Measurements from ENCODE around the gene SBK3.
"Not testable (repeated sequence)": the region's sequence is repeated elsewhere in the genome, so short reads cannot be mapped to it uniquely, and the experiment has no call there.

The SBK3 gene

DNA sequence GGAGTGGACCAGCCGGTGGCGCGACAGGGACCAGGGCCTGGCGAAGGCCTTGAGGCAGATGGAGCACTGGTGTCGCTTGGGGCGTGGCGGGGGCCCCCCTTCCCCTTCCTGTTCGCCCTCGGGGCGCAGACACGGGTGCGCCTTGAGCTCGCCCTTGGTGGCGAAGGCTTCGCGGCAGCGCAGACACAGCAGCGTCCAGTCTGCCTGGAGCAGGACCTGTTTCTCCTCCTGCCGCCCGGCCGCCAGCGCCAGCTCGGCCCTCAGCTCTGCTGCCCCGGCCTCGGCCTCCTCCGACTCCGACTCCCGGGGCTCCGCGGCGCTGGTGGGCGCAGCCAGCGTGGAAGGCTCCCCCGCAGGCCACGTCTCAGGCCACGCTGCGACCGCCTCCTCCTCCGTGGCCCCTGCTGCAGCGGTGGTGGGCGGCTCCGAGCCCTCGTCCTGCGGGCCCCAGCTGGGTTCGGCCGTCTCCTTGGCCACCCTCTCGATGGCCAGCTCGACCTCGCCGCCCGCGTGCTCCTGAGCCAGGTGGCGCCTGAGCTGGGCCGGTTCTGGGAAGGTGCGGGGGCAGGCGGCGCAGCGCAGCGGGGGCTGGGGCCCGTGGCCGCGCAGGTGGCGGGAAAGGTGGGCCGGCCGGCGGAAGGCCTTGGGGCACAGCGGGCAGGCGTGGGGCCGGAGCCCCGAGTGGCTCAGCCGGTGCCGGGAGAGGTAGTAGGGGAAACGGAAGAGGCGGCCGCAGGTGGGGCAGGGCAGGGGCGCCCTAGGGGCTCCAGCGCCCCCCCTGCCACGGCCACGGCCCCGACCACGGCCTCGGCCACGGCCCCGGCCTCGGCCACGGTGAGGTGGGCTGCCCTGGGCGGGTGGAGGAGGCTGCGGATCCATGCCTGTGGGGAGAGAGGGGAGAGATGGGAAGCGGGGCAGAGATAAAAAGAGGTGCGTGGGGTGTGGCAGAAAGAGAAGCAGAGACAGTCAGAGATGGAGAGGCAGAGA, 33.7 kb upstream of the SBK3 start:
- Histone ChIP-seq H3K9me2 (replicated peaks; ENCODE audit: insufficient read depth, low read length) (no peaks in the 10 kb centered on the region), H3K79me2 (ENCODE audit: low read length) (no peaks in the 10 kb centered on the region), H3K36me3 (replicated peaks; ENCODE audit: insufficient read depth, low read length) (no peaks in the 10 kb centered on the region), H3F3A (ENCODE audit: insufficient read depth, low read length) (no peaks in the 10 kb centered on the region), H3K27me3 (replicated peaks; ENCODE audit: insufficient read depth, low read length) (peaks cover 52% of the 10 kb centered on the region), H2AFZ (ENCODE audit: low read length) (no peak overlapping the region), H3K4me2 (ENCODE audit: low read depth, low read length) (no peak overlapping the region), H3K9me3 (replicated peaks; ENCODE audit: insufficient read depth, low read length) (no peaks in the 10 kb centered on the region), H4K20me1 (ENCODE audit: insufficient read depth, low read length) (no peaks in the 10 kb centered on the region), H3K27ac (ENCODE audit: low read length) (no peak overlapping the region), H3K4me3 (ENCODE audit: low read length) (no peak overlapping the region), H3K4me1 (ENCODE audit: low read length) (no peaks in the 10 kb centered on the region), H3K9ac (ENCODE audit: low read length) (no peak overlapping the region)
- TF ChIP-seq EZH2phosphoT487 (IDR thresholded peaks at IDR 0.05; ENCODE audit: low read length) = no peak
- TF ChIP-seq, protein P1, sequence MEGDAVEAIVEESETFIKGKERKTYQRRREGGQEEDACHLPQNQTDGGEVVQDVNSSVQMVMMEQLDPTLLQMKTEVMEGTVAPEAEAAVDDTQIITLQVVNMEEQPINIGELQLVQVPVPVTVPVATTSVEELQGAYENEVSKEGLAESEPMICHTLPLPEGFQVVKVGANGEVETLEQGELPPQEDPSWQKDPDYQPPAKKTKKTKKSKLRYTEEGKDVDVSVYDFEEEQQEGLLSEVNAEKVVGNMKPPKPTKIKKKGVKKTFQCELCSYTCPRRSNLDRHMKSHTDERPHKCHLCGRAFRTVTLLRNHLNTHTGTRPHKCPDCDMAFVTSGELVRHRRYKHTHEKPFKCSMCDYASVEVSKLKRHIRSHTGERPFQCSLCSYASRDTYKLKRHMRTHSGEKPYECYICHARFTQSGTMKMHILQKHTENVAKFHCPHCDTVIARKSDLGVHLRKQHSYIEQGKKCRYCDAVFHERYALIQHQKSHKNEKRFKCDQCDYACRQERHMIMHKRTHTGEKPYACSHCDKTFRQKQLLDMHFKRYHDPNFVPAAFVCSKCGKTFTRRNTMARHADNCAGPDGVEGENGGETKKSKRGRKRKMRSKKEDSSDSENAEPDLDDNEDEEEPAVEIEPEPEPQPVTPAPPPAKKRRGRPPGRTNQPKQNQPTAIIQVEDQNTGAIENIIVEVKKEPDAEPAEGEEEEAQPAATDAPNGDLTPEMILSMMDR (IDR thresholded peaks at IDR 0.05; ENCODE audit: low read length) = no peak
- no peak for DNase-seq

DNA sequence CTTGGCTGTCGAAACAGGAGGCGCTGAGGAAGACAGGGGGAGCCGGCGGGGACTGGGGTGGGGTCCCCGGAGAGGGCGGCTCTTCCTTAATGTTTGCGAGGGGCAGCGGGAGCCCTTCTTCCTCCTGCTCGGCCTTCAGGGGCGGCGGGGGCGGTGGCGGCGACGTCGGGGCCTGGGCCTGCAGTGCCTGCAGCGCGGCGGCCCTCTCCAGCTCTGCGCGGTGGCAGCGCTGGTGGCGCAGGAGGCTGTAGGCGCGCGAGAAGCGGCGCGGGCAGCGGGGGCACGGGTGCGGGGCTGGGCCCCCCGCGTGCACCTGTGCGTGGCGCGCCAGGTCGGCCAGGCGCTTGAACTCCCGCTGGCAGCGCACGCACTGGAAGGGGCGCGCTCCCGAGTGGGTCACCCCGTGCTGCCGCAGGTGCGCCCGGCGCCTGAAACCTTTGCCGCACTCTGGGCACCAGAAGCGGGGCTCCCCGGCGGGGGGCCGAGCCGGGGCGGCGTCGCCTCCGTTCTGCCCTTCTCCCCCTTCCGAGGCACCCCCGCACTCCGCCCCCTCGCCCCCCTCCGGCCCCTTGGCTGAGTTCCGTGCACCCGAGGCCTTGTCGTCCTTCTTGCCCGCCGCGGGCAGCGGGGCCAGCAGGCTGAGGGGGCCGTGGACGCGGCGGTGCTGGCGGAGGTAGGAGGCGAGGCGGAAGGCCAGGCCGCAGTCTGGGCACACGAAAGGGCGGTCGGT, 32.9 kb upstream of the SBK3 start:
- Histone ChIP-seq H3K36me3 (replicated peaks; ENCODE audit: insufficient read depth, low read length) (no peaks in the 10 kb centered on the region), H3K9me2 (replicated peaks; ENCODE audit: insufficient read depth, low read length) (no peaks in the 10 kb centered on the region)
- no peak for DNase-seq

DNA sequence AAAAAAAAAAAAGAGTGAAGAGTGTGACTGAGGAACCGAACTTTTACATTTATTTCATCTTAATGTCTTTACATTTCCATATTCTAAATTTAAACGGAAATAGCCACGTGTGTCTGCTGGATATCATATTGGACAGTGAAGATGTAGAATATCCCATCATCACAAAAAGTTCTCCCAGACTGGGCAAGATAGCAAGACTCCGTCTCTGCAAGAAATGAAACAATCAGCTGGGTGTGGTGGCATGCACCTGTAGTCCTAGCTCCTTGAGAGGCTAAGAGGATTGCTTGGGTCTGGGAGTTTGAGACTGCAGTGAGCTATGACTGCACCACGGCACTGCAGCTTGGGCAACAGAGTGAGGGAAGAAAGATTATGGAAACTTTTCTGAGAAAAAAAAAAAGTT, 31.4 kb upstream of the SBK3 start:
- no peaks in the 10 kb centered on the region for H3K9me2 ChIP-seq (replicated peaks; ENCODE audit: insufficient read depth, low read length)
- no peak overlapping the region for H3K4me2 ChIP-seq (ENCODE audit: low read depth, low read length)
- no peaks in the 10 kb centered on the region for H3K79me2 ChIP-seq (ENCODE audit: low read length)
- H3K9me3 ChIP-seq (replicated peaks; ENCODE audit: insufficient read depth, low read length) = no peaks in the 10 kb centered on the region
- peaks cover 54% of the 10 kb centered on the region for H3K27me3 ChIP-seq (replicated peaks; ENCODE audit: insufficient read depth, low read length)
- H3K27ac ChIP-seq (ENCODE audit: low read length) = no peak overlapping the region
- DNase-seq = no peak
- H3F3A ChIP-seq (ENCODE audit: insufficient read depth, low read length) = no peaks in the 10 kb centered on the region
- no peak for TF ChIP-seq EZH2phosphoT487 (IDR thresholded peaks at IDR 0.05; ENCODE audit: low read length)
- TF ChIP-seq, protein P1 (IDR thresholded peaks at IDR 0.05; ENCODE audit: low read length) = no peak
- TF ChIP-seq EZH2 (optimal IDR thresholded peaks at IDR 0.05; ENCODE audit: low read depth, low read length) = no peak
- no peak overlapping the region for H3K4me3 ChIP-seq (ENCODE audit: low read length)
- no peak overlapping the region for H2AFZ ChIP-seq (ENCODE audit: low read length)
- no peaks in the 10 kb centered on the region for H4K20me1 ChIP-seq (ENCODE audit: insufficient read depth, low read length)
- no peaks in the 10 kb centered on the region for H3K4me1 ChIP-seq (ENCODE audit: low read length)
- no peaks in the 10 kb centered on the region for H3K36me3 ChIP-seq (replicated peaks; ENCODE audit: insufficient read depth, low read length)
- no peak overlapping the region for H3K9ac ChIP-seq (ENCODE audit: low read length)

More for the DNA sequence above, 32.9 kb upstream of the SBK3 start:
- H3K4me2 ChIP-seq (ENCODE audit: low read depth, low read length) = no peak overlapping the region
- H3K27me3 ChIP-seq (replicated peaks; ENCODE audit: insufficient read depth, low read length) = peaks cover 51% of the 10 kb centered on the region
- no peaks in the 10 kb centered on the region for H4K20me1 ChIP-seq (ENCODE audit: insufficient read depth, low read length)
- no peaks in the 10 kb centered on the region for H3K79me2 ChIP-seq (ENCODE audit: low read length)
- no peak overlapping the region for H3K4me3 ChIP-seq (ENCODE audit: low read length)
- no peaks in the 10 kb centered on the region for H3K9me3 ChIP-seq (replicated peaks; ENCODE audit: insufficient read depth, low read length)
- no peaks in the 10 kb centered on the region for H3F3A ChIP-seq (ENCODE audit: insufficient read depth, low read length)
- TF ChIP-seq EZH2phosphoT487 (IDR thresholded peaks at IDR 0.05; ENCODE audit: low read length) = no peak
- TF ChIP-seq, protein P1 (IDR thresholded peaks at IDR 0.05; ENCODE audit: low read length) = no peak
- no peak for TF ChIP-seq EZH2 (optimal IDR thresholded peaks at IDR 0.05; ENCODE audit: low read depth, low read length)
- no peaks in the 10 kb centered on the region for H3K4me1 ChIP-seq (ENCODE audit: low read length)
- H2AFZ ChIP-seq (ENCODE audit: low read length) = no peak overlapping the region
- H3K27ac ChIP-seq (ENCODE audit: low read length) = no peak overlapping the region
- H3K9ac ChIP-seq (ENCODE audit: low read length) = no peak overlapping the region

DNA sequence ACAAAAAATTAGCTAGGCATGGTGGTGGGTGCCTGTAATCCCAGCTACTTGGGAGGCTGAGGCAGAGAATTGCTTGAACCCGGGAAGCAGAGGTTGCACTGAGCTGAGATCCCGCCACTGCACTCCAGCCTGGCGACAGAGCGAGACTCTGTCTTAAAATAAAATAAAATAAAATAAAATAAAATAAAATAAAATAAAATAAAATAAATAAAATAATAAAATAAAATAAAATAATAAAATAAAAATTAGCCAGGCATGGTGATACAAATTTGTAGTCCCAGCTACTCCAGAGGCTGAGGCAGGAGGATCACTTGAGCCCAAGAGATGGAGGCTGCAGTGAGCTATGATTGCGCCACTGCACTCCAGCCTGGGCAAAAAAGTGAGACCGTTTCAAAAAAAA, 28.6 kb upstream of the SBK3 start:
- H3K79me2 ChIP-seq (ENCODE audit: low read length); H3K4me2 ChIP-seq (ENCODE audit: low read depth, low read length); H4K20me1 ChIP-seq (ENCODE audit: insufficient read depth, low read length); H3K4me3 ChIP-seq (ENCODE audit: low read length); H2AFZ ChIP-seq (ENCODE audit: low read length); H3K9ac ChIP-seq (ENCODE audit: low read length); H3K9me2 ChIP-seq (replicated peaks; ENCODE audit: insufficient read depth, low read length); H3K27ac ChIP-seq (ENCODE audit: low read length); H3K9me3 ChIP-seq (replicated peaks; ENCODE audit: insufficient read depth, low read length); H3K4me1 ChIP-seq (ENCODE audit: low read length); H3K36me3 ChIP-seq (replicated peaks; ENCODE audit: insufficient read depth, low read length); DNase-seq; H3F3A ChIP-seq (ENCODE audit: insufficient read depth, low read length): not testable (repeated sequence)
- peaks cover 52% of the 10 kb centered on the region for H3K27me3 ChIP-seq (replicated peaks; ENCODE audit: insufficient read depth, low read length)

DNA sequence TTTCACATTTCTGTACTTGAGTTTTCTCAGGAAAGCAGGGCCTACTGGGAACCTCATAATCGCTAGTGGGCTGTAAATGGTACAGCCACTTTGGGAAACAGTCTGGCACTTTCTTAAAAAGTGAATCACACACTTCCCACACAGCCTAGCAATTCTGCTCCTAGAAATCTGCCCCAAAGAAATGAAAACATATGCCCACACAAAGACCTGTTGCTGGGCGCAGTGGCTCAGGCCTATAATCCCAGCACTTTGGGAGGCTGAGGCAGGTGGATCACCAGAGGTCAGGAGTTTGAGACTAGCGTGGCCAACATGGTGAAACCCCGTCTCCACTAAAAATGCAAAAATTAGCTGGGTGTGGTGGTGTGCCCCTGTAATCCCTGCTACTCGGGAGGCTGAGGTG, 24.1 kb upstream of the SBK3 start:
- not testable (repeated sequence) for H4K20me1 ChIP-seq (ENCODE audit: insufficient read depth, low read length); H3K9ac ChIP-seq (ENCODE audit: low read length); H3K4me1 ChIP-seq (ENCODE audit: low read length); H3K4me3 ChIP-seq (ENCODE audit: low read length); H3K9me2 ChIP-seq (replicated peaks; ENCODE audit: insufficient read depth, low read length); H3K9me3 ChIP-seq (replicated peaks; ENCODE audit: insufficient read depth, low read length); H3K79me2 ChIP-seq (ENCODE audit: low read length); H3K4me2 ChIP-seq (ENCODE audit: low read depth, low read length); H3F3A ChIP-seq (ENCODE audit: insufficient read depth, low read length); DNase-seq; H3K27ac ChIP-seq (ENCODE audit: low read length); H3K36me3 ChIP-seq (replicated peaks; ENCODE audit: insufficient read depth, low read length); H2AFZ ChIP-seq (ENCODE audit: low read length)
- peaks cover 74% of the 10 kb centered on the region for H3K27me3 ChIP-seq (replicated peaks; ENCODE audit: insufficient read depth, low read length)
